Gastrocnemius medialis (tissue), 4 donors: ENCODE measurements around the gene ZBTB4. TPM values are rescaled to one million over a fixed set of nuclear protein-coding genes. Genes with fewer than 3 reads are reported as not detected.

Experiments
- ATAC-seq, 2 donors: fragments of 150-250 bp; one replicate each; pipeline ENCODE4 v1.9.1; 2016
- DNase-seq, 2 donors: peaks; one replicate each; pipeline ENCODE4 v3.0.0-alpha.2; 2019
- H3K27ac ChIP-seq, 4 donors: fragments of 200-600 bp; sonication (generic); 1 replicate in 1 of 4; 2 replicates in 3 of 4; pipeline ENCODE4 v1.5.1; 2016 to 2018; ENCODE audit warnings: mild to moderate bottlenecking in 2 of 4, moderate library complexity in 1 of 4
- H3K27me3 ChIP-seq, 3 donors: fragments of 200-600 bp; sonication (generic) in 2 of 3; 1 replicate in 1 of 3; 2 replicates in 2 of 3; pipeline versions ENCODE4 v1.5.1 to v1.6.0; 2016 to 2019; ENCODE audit warnings: mild to moderate bottlenecking in 1 of 3, moderate library complexity in 1 of 3
- H3K36me3 ChIP-seq, 2 donors: fragments of 200-600 bp; sonication (generic) in 1 of 2; one replicate each; pipeline ENCODE4 v1.5.1; 2017 to 2018
- H3K4me1 ChIP-seq, 2 donors: fragments of 200-600 bp; sonication (generic) in 1 of 2; one replicate each; pipeline ENCODE4 v1.5.1; 2016 to 2017; ENCODE audit warnings: mild to moderate bottlenecking in 2 of 2
- H3K4me3 ChIP-seq, 4 donors: fragments of 200-600 bp; sonication (generic) in 3 of 4; 1 replicate in 1 of 4; 2 replicates in 3 of 4; pipeline ENCODE4 v1.5.1; 2016 to 2019; ENCODE audit warnings: mild to moderate bottlenecking in 2 of 4
- H3K9me3 ChIP-seq, 3 donors: fragments of 200-600 bp; sonication (generic) in 2 of 3; 1 replicate in 1 of 3; 2 replicates in 2 of 3; pipeline ENCODE4 v1.5.1; 2016 to 2019
- CTCF ChIP-seq, 5 experiments: fragments of 450-650 bp in 3 of 5; fragments of 200-600 bp in 2 of 5; sonication (generic) in 2 of 5; IDR thresholded peaks in 4 of 5; conservative IDR thresholded peaks in 1 of 5; 1 replicate in 4 of 5; 2 replicates in 1 of 5; pipeline ENCODE4 v1.5.1; 2016 to 2019; ENCODE audit warnings: antibody characterized with exemption in 5 of 5, mild to moderate bottlenecking in 3 of 5, moderate library complexity in 3 of 5
- POLR2A ChIP-seq, 2 donors: fragments of 450-650 bp; IDR thresholded peaks; one replicate each; pipeline ENCODE4 v1.6.1; 2017; ENCODE audit warnings: antibody characterized with exemption in 2 of 2, mild to moderate bottlenecking in 2 of 2, moderate library complexity in 2 of 2
- in situ Hi-C, 4 donors: fragments of 200-750 bp; cut with MboI; loops; one replicate each; pipeline versions ENCODE4 v1.15.0 to v1.8.0; 2017; ENCODE audit warnings: low sequenced_read_pairs in 4 of 4
- intact Hi-C: fragments of 100-400 bp; cut with DNase I; formaldehyde crosslinking; loops from one replicate; pipeline ENCODE4 v1.15.1; 2023; ENCODE audit warnings: low total_unique reads
- total RNA-seq, 4 donors: library from RNA; depleted of rRNA; stranded (reverse); fragments of >200 nt; gene quantifications; one replicate each; pipeline versions ENCODE4 v1.1.0 to v1.2.3, GENCODE V29; 2016

Gene ZBTB4
- total RNA-seq, 4 donors from 2014 or later, result 24.2 to 43.1 (median 31.2) TPM

- in situ Hi-C loops, result loop anchor here in 2 of 4 donors (5.0 to 25.0 kb wide), 2 partner anchors 50 to 125 kb away; partner anchors contain the start of genes SENP3 (in 1 of the 2) and TNFSF13 (in 1 of the 2)
- no peak for TF ChIP-seq POLR2A (IDR thresholded peaks at IDR 0.05)
- TF ChIP-seq CTCF (IDR thresholded peaks at IDR 0.05 in 4 of 5, conservative IDR thresholded peaks at IDR 0.05 in 1 of 5), result no peak
- DNase-seq, result no peak
- Histone ChIP-seq H3K27me3 (peaks cover 0 to 4% (median 0%) of the 10 kb centered on the region in 3 donors), H3K9me3 (no peaks in the 10 kb centered on the region), H3K4me1 (peaks cover 35 to 57% of the 10 kb centered on the region in 2 donors), H3K4me3 (peak overlapping the region; percentile 53 to 61 (median 55)), H3K27ac (peak overlapping the region; percentile 80 to 100 (median 94)), H3K36me3 (no peaks in the 10 kb centered on the region)
- intact Hi-C loops, result loop anchor here (1.0 to 2.0 kb wide), 2 partner anchors 85 to 124 kb away; partner anchors contain the start of genes KCTD11 and SENP3
- peak; percentile 1 for ATAC-seq
Observed at GRCh38 chr17:7437369-7437863, 42.0 kb downstream of the ZBTB4 start.

- peak; percentile 40 to 59 for ATAC-seq
- Histone ChIP-seq H3K27me3 (peaks cover 0 to 4% (median 0%) of the 10 kb centered on the region in 3 donors), H3K36me3 (no peaks in the 10 kb centered on the region), H3K4me1 (peaks cover 35 to 57% of the 10 kb centered on the region in 2 donors), H3K9me3 (no peaks in the 10 kb centered on the region), H3K4me3 (peak overlapping the region; percentile 53 to 63 (median 58)), H3K27ac (peak overlapping the region; percentile 80 to 100 (median 94))
- TF ChIP-seq POLR2A (IDR thresholded peaks at IDR 0.05) (peak; percentile 14 to 25), CTCF (IDR thresholded peaks at IDR 0.05 in 4 of 5, conservative IDR thresholded peaks at IDR 0.05 in 1 of 5) (peak; percentile 75 to 96 (median 87))
- in situ Hi-C loops (loop anchor here in 2 of 4 donors (5.0 to 25.0 kb wide), 2 partner anchors 51 to 126 kb away; partner anchors contain the start of genes SENP3 (in 1 of the 2) and TNFSF13 (in 1 of the 2)), intact Hi-C loops (loop anchor here (1.0 to 2.0 kb wide), 2 partner anchors 84 to 125 kb away; partner anchors contain the start of genes KCTD11 and SENP3)
- peak; percentile 66 to 85 for DNase-seq
Observed at GRCh38 chr17:7436556-7437368, 42.7 kb downstream of the ZBTB4 start.

- peaks cover 0 to 4% (median 0%) of the 10 kb centered on the region in 3 donors for H3K27me3 ChIP-seq
- ATAC-seq, result no peak
Observed at GRCh38 chr17:7435676-7436555, 43.5 kb downstream of the ZBTB4 start.

More at GRCh38 chr17:7435676-7436555, 43.5 kb downstream of the ZBTB4 start:
- no peaks in the 10 kb centered on the region for H3K9me3 ChIP-seq
- H3K4me1 ChIP-seq, result peaks cover 35 to 52% of the 10 kb centered on the region in 2 donors
- H3K4me3 ChIP-seq, result peak overlapping the region; percentile 53 to 63 (median 58)
- no peaks in the 10 kb centered on the region for H3K36me3 ChIP-seq
- DNase-seq, result peak in 1 of 2 donors; percentile 41
- intact Hi-C loops, result loop anchor here (1.0 to 2.0 kb wide), 4 partner anchors 32 to 83 kb away; partner anchors contain the start of genes KCTD11, PLSCR3, POLR2A and TMEM256
- TF ChIP-seq POLR2A (IDR thresholded peaks at IDR 0.05) (peak in 1 of 2 donors; percentile 4), CTCF (IDR thresholded peaks at IDR 0.05 in 4 of 5, conservative IDR thresholded peaks at IDR 0.05 in 1 of 5) (no peak)
- H3K27ac ChIP-seq, result peak overlapping the region; percentile 80 to 100 (median 94)
- in situ Hi-C loops, result loop anchor here in 2 of 4 donors (5.0 to 25.0 kb wide), 2 partner anchors 51 to 126 kb away; partner anchors contain the start of genes SENP3 (in 1 of the 2) and TNFSF13 (in 1 of the 2)
